ENCODE measurements around the gene SLC5A11.
A peak's percentile ranks its signal among the peaks of the same experiment; 100 is the strongest.

The SLC5A11 gene

DNA sequence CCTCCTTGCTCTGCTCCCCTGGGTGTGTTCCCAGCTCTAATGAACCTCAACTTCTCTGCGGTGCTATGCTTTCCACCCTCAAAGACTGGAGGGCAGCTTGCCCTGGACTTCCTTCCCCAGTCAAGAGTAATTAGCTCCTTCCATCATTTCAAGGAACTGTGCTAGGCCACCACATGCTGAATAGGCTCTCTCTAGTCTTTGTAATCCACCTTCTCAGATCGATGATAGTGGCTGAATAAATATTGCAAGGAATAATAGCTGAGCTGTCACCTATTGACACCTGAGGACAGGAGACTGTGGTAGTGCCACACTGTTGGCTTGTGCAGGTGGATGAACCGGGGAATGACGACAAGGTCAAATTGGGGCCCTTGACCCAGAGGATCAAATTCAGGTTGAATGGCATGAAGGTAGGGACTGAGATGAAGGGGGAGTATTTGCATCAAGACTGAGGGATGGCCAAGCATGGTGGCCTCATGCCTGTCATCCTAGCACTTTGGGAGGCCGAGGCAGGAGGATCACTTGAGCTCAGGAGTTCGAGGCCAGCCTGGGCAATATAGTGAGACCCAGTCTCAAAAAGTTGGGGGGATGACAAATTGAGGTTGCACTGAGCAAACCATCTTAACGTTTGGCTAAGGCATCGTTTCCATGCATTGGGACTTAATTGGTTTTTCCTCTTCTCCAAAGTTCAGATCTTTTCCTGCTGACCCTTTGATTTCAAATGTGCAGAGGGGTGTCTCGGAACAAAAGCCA, 18.8 kb upstream of the SLC5A11 start:
- Histone ChIP-seq H3K4me3 (ENCODE audit: low read depth, low read length) (no peak overlapping the region), H3K36me3 (replicated peaks) (peaks cover 29% of the 10 kb centered on the region), H3K27me3 (replicated peaks) (no peaks in the 10 kb centered on the region), H3K27ac (no peak overlapping the region)
- in situ Hi-C loops (cut with HindIII; ENCODE audit: low pct_ligation_motif_present, low sequenced_read_pairs) = no loop called here
- DNase-seq = no peak
- TF ChIP-seq, protein P1, sequence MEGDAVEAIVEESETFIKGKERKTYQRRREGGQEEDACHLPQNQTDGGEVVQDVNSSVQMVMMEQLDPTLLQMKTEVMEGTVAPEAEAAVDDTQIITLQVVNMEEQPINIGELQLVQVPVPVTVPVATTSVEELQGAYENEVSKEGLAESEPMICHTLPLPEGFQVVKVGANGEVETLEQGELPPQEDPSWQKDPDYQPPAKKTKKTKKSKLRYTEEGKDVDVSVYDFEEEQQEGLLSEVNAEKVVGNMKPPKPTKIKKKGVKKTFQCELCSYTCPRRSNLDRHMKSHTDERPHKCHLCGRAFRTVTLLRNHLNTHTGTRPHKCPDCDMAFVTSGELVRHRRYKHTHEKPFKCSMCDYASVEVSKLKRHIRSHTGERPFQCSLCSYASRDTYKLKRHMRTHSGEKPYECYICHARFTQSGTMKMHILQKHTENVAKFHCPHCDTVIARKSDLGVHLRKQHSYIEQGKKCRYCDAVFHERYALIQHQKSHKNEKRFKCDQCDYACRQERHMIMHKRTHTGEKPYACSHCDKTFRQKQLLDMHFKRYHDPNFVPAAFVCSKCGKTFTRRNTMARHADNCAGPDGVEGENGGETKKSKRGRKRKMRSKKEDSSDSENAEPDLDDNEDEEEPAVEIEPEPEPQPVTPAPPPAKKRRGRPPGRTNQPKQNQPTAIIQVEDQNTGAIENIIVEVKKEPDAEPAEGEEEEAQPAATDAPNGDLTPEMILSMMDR (IDR thresholded peaks at IDR 0.05; ENCODE audit: low read depth, low read length, missing control alignments) = no peak

DNA sequence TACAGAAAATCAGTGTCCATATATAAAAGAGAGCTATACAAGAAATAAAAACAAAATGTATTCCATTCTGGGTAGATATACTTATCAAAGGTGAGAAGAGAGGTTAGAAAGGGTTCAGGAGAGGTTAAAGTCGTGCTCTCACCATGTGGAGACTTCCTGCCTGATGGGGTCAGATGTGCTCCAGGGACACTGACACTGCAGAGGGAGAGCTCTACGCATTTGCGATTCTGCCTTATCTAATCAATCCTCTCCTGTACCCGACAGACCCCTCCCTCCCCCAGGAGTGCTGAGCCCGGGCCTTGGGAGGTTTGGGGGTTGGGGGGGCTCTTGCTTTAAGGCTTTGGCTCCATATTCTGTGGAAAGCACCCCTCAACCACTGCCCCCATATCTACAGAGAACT, 16.6 kb upstream of the SLC5A11 start:
- H3K36me3 ChIP-seq (replicated peaks) = peaks cover 14% of the 10 kb centered on the region
- in situ Hi-C loops (cut with HindIII; ENCODE audit: low pct_ligation_motif_present, low sequenced_read_pairs) = no loop called here
- TF ChIP-seq, protein P1 (IDR thresholded peaks at IDR 0.05; ENCODE audit: low read depth, low read length, missing control alignments) = no peak
- no peak for DNase-seq
- no peaks in the 10 kb centered on the region for H3K27me3 ChIP-seq (replicated peaks)
- no peak overlapping the region for H3K4me3 ChIP-seq (ENCODE audit: low read depth, low read length)
- no peak overlapping the region for H3K27ac ChIP-seq

GRCh38 chr16:24833352-24833751, 12.4 kb upstream of the SLC5A11 start:
- in situ Hi-C loops (cut with HindIII; ENCODE audit: low pct_ligation_motif_present, low sequenced_read_pairs) = no loop called here
- no peaks in the 10 kb centered on the region for H3K36me3 ChIP-seq (replicated peaks)
- no peaks in the 10 kb centered on the region for H3K27me3 ChIP-seq (replicated peaks)
- TF ChIP-seq, protein P1 (IDR thresholded peaks at IDR 0.05; ENCODE audit: low read depth, low read length, missing control alignments) = no peak
- no peak for DNase-seq
- H3K4me3 ChIP-seq (ENCODE audit: low read depth, low read length) = no peak overlapping the region
- no peak overlapping the region for H3K27ac ChIP-seq

- Histone ChIP-seq H3K4me3 (ENCODE audit: low read depth, low read length) (no peak overlapping the region), H3K36me3 (replicated peaks) (no peaks in the 10 kb centered on the region), H3K27me3 (replicated peaks) (no peaks in the 10 kb centered on the region), H3K27ac (no peak overlapping the region)
- TF ChIP-seq, protein P1 (IDR thresholded peaks at IDR 0.05; ENCODE audit: low read depth, low read length, missing control alignments) = peak; percentile 83
- DNase-seq = peak; percentile 34
- in situ Hi-C loops (cut with HindIII; ENCODE audit: low pct_ligation_motif_present, low sequenced_read_pairs) = no loop called here
Measured at GRCh38 chr16:24834459-24835335, 11.1 kb upstream of the SLC5A11 start.

DNA sequence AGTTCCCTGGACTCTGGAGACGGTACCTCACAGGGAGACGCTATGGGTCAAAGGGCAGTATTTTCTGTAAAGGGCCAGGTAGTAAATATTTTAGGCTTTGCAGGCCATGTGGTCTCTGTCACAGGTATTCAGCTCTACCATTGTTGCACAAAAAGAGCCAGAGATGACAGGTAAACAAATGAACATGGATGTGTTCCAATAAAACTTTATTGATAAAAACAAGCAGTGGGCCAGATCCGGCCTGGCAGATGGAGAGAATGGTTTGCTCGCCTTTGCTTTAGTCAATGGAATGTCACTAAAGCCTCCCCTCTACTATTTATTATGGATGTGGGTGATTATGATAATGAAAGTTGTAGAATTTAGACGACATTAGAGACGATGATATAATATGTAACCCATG, 8.9 kb upstream of the SLC5A11 start:
- TF ChIP-seq, protein P1 (IDR thresholded peaks at IDR 0.05; ENCODE audit: low read depth, low read length, missing control alignments) = no peak
- no peak for DNase-seq
- Histone ChIP-seq H3K27me3 (replicated peaks) (no peaks in the 10 kb centered on the region), H3K27ac (no peak overlapping the region), H3K36me3 (replicated peaks) (no peaks in the 10 kb centered on the region), H3K4me3 (ENCODE audit: low read depth, low read length) (no peak overlapping the region)
- in situ Hi-C loops (cut with HindIII; ENCODE audit: low pct_ligation_motif_present, low sequenced_read_pairs) = no loop called here

Data from brain microvascular endothelial cell (primary cell).